Activated T-helper 1 cell treated with Interleukin-2 at 50 U/mL for 16 hours (primary cell): ENCODE results near the gene TMSB4X.
"Not testable (repeated sequence)": the region's sequence is repeated elsewhere in the genome, so short reads cannot be mapped to it uniquely, and the experiment has no call there.

Experiments
- DNase-seq: peaks from one replicate; pipeline ENCODE4 v3.0.0-alpha.2; 2020; ENCODE audit warnings: low read depth

The TMSB4X gene

GRCh38 chrX:12997906-12998687, 23.2 kb downstream of the TMSB4X start:
- no peak for DNase-seq

GRCh38 chrX:12999422-12999821, 24.5 kb downstream of the TMSB4X start:
- DNase-seq: peak; percentile 24

- no peak for DNase-seq
These were observed 25.4 kb downstream of the TMSB4X start for GRCh38 chrX:13000301-13000811.

- no peak for DNase-seq
These were observed 26.2 kb downstream of the TMSB4X start for GRCh38 chrX:13001097-13001496.

- no peak for DNase-seq
These were observed 27.2 kb downstream of the TMSB4X start for GRCh38 chrX:13001961-13002671.

GRCh38 chrX:13005661-13006473, 31.0 kb downstream of the TMSB4X start:
- no peak for DNase-seq

GRCh38 chrX:13007519-13008188, 32.7 kb downstream of the TMSB4X start:
- no peak for DNase-seq

- DNase-seq: no peak
These were observed 33.3 kb downstream of the TMSB4X start for GRCh38 chrX:13008189-13008533.

GRCh38 chrX:13008851-13009250, 33.9 kb downstream of the TMSB4X start:
- DNase-seq: no peak

GRCh38 chrX:13009273-13009672, 34.4 kb downstream of the TMSB4X start:
- DNase-seq: no peak

- DNase-seq: no peak
These were observed 34.9 kb downstream of the TMSB4X start for GRCh38 chrX:13009844-13010243.

- no peak for DNase-seq
These were observed 35.6 kb downstream of the TMSB4X start for GRCh38 chrX:13010546-13010945.

- no peak for DNase-seq
These were observed 38.6 kb downstream of the TMSB4X start for GRCh38 chrX:13013363-13014110.

GRCh38 chrX:13014111-13015096, 39.5 kb downstream of the TMSB4X start:
- no peak for DNase-seq

- no peak for DNase-seq
These were observed 40.8 kb downstream of the TMSB4X start for GRCh38 chrX:13015536-13016236.

- DNase-seq: not testable (repeated sequence)
These were observed 41.8 kb downstream of the TMSB4X start for GRCh38 chrX:13016731-13017130.

- DNase-seq: no peak
These were observed 48.0 kb downstream of the TMSB4X start for GRCh38 chrX:13022926-13023325.

GRCh38 chrX:13023567-13023966, 48.7 kb downstream of the TMSB4X start:
- no peak for DNase-seq

- no peak for DNase-seq
These were observed 49.1 kb downstream of the TMSB4X start for GRCh38 chrX:13023979-13024378.
